Measurements from ENCODE around the gene IFNL2. TPM values are rescaled to one million over a fixed set of nuclear protein-coding genes. Genes with fewer than 3 reads are reported as not detected.

Gene IFNL2
- polyA plus RNA-seq, 1 donor from 2014 or later = not detected

- Histone ChIP-seq H3K27ac (ENCODE audit: low read length) (no peak overlapping the region), H3K79me2 (replicated peaks; ENCODE audit: insufficient read depth, low read length) (no peaks in the 10 kb centered on the region), H3K27me3 (ENCODE audit: insufficient read depth, low read depth, low read length) (peaks cover 37% of the 10 kb centered on the region), H3K9me3 (ENCODE audit: low read length) (no peaks in the 10 kb centered on the region), H2AFZ (ENCODE audit: low read depth, low read length) (no peak overlapping the region), H3F3A (ENCODE audit: insufficient read depth, low read length, poor library complexity, severe bottlenecking) (no peaks in the 10 kb centered on the region), H3K4me2 (ENCODE audit: low read length) (no peak overlapping the region), H3K9ac (ENCODE audit: low read length) (no peak overlapping the region), H3K9me2 (ENCODE audit: insufficient read depth, low read length) (no peaks in the 10 kb centered on the region), H3K4me3 (ENCODE audit: low read length) (peak overlapping the region; percentile 35), H3K36me3 (ENCODE audit: insufficient read depth, low read length) (no peaks in the 10 kb centered on the region), H4K20me1 (ENCODE audit: insufficient read depth) (no peaks in the 10 kb centered on the region)
- TF ChIP-seq POLR2AphosphoS5 (IDR thresholded peaks at IDR 0.05) (no peak), CTCF (IDR thresholded peaks at IDR 0.05; ENCODE audit: poor library complexity, severe bottlenecking) (no peak), EZH2 (IDR thresholded peaks at IDR 0.05; ENCODE audit: borderline replicate concordance, insufficient read depth, low read length, poor library complexity, severe bottlenecking) (no peak), RAD21 (conservative IDR thresholded peaks at IDR 0.05) (no peak), EP300 (conservative IDR thresholded peaks at IDR 0.05; ENCODE audit: poor library complexity, severe bottlenecking) (no peak), SMC3 (conservative IDR thresholded peaks at IDR 0.05; ENCODE audit: poor library complexity) (no peak), TAF1 (IDR thresholded peaks at IDR 0.05; ENCODE audit: low read depth) (no peak), MXI1 (conservative IDR thresholded peaks at IDR 0.05; ENCODE audit: poor library complexity, severe bottlenecking) (no peak)
- TF ChIP-seq, protein P1, sequence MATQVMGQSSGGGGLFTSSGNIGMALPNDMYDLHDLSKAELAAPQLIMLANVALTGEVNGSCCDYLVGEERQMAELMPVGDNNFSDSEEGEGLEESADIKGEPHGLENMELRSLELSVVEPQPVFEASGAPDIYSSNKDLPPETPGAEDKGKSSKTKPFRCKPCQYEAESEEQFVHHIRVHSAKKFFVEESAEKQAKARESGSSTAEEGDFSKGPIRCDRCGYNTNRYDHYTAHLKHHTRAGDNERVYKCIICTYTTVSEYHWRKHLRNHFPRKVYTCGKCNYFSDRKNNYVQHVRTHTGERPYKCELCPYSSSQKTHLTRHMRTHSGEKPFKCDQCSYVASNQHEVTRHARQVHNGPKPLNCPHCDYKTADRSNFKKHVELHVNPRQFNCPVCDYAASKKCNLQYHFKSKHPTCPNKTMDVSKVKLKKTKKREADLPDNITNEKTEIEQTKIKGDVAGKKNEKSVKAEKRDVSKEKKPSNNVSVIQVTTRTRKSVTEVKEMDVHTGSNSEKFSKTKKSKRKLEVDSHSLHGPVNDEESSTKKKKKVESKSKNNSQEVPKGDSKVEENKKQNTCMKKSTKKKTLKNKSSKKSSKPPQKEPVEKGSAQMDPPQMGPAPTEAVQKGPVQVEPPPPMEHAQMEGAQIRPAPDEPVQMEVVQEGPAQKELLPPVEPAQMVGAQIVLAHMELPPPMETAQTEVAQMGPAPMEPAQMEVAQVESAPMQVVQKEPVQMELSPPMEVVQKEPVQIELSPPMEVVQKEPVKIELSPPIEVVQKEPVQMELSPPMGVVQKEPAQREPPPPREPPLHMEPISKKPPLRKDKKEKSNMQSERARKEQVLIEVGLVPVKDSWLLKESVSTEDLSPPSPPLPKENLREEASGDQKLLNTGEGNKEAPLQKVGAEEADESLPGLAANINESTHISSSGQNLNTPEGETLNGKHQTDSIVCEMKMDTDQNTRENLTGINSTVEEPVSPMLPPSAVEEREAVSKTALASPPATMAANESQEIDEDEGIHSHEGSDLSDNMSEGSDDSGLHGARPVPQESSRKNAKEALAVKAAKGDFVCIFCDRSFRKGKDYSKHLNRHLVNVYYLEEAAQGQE (IDR thresholded peaks at IDR 0.05; ENCODE audit: borderline replicate concordance) = no peak
Measured at GRCh38 chr19:39304701-39305571, 36.7 kb downstream of the IFNL2 start.

GRCh38 chr19:39306075-39306474 is 37.9 kb downstream of the IFNL2 start:
- no peak overlapping the region for H3K4me2 ChIP-seq (ENCODE audit: low read length)
- H4K20me1 ChIP-seq (ENCODE audit: insufficient read depth) = no peaks in the 10 kb centered on the region
- H3K36me3 ChIP-seq (ENCODE audit: insufficient read depth, low read length) = no peaks in the 10 kb centered on the region
- no peaks in the 10 kb centered on the region for H3K9me2 ChIP-seq (ENCODE audit: insufficient read depth, low read length)
- no peak overlapping the region for H3K4me3 ChIP-seq (ENCODE audit: low read length)
- H3F3A ChIP-seq (ENCODE audit: insufficient read depth, low read length, poor library complexity, severe bottlenecking) = no peaks in the 10 kb centered on the region
- peaks cover 37% of the 10 kb centered on the region for H3K27me3 ChIP-seq (ENCODE audit: insufficient read depth, low read depth, low read length)
- H3K27ac ChIP-seq (ENCODE audit: low read length) = no peak overlapping the region
- H3K9me3 ChIP-seq (ENCODE audit: low read length) = no peaks in the 10 kb centered on the region
- no peak overlapping the region for H3K9ac ChIP-seq (ENCODE audit: low read length)
- no peak overlapping the region for H2AFZ ChIP-seq (ENCODE audit: low read depth, low read length)
- no peaks in the 10 kb centered on the region for H3K79me2 ChIP-seq (replicated peaks; ENCODE audit: insufficient read depth, low read length)
- TF ChIP-seq CTCF (IDR thresholded peaks at IDR 0.05; ENCODE audit: poor library complexity, severe bottlenecking) (no peak), MXI1 (conservative IDR thresholded peaks at IDR 0.05; ENCODE audit: poor library complexity, severe bottlenecking) (no peak), EP300 (conservative IDR thresholded peaks at IDR 0.05; ENCODE audit: poor library complexity, severe bottlenecking) (no peak), POLR2AphosphoS5 (IDR thresholded peaks at IDR 0.05) (no peak), SMC3 (conservative IDR thresholded peaks at IDR 0.05; ENCODE audit: poor library complexity) (no peak)
- TF ChIP-seq, protein P1 (IDR thresholded peaks at IDR 0.05; ENCODE audit: borderline replicate concordance) = no peak

Measured in neural cell (in vitro differentiated cells).